HUDEP-2 (cell line): ENCODE data around the gene RAD52.

Experiments used
- DNase-seq, 76 experiments: peaks; one replicate each; lab custom pipeline; 2025; ENCODE audit not compliant: unreplicated experiment in 76 of 76; lab: John Stamatoyannopoulos, UW

Gene RAD52

DNA sequence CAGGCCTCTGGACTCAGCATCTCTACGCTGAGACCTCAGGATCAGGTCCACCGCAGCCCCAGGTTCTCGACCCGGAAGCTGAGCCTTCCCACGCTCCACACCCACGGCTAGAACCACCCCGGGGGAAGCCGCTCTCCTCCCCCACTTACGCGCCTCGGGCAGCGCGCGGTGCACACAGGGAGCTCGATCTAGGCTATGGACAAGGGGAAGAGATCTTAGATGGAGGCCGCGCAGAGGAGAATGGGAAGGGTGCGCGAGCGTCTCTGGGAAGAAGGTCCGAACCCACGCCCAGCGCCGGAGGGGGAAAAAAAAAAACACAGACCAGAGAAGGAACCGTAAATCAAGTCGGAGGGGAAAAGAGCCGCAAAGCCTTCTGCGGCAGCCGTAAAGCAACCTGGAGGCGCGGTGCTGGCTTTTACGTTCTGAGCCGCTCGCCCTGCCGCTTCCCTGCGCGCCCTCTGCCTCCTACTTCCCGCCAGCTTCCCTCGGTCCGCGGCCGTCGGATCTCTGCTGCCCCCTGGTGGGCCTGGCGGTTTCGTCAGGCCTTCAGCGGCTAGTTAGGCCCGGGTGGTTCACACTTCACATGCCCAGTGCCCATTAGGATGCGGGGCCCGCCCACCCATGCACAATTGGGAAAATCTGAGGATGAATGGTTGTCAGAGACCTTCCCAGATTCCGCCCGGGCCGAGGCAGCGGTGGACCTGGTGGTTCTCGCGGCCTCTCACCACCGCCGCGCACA, at the start of gene RAD52:
Gene RAD52, minus strand, starts transcription at position 242 of the 739 bp plus-strand sequence. CDS start 16,636 bp downstream, outside the sequence.
- DNase-seq: peak; percentile 66 to 99 (median 94)

DNA sequence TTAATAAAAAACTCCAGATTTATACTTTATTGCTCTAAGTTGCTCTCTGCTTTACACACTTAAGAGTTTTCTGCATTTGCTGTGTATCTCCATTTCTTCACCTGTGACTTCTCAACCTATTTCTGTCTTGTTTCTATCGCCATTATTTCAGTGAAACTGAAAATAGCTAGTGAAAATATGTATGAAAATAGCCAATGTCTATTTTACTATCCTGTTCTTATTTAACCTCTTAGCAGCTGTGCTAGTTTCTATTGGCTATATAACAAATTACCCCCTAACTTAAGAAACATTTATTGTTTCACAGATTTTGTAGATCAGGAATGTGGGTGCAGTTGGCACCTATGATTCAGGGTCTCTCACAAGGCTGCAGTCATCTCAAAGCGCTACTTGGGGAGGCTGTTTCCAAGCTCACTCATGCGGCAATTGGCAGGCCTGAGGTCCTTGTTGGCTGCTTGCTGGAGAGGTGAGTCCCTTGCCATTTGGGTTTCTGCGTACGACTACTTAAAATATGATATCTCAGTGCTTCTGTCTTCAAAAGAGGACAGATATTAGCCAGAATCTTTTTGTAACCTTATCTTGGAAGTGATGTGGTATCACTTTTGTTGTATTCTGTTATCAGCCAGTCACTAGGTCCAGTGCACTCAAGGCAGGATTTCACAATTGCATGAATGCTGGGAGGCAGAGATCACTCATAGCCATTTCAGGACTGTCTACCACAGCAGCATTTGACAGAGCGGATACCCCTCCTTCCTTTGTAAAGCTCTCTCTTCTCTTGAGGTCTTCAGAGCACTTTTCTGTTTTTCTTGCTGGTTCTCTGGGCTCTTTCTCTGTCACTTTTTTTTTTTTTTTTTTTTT, 48.8 kb upstream of the RAD52 start:
- no peak for DNase-seq

DNA sequence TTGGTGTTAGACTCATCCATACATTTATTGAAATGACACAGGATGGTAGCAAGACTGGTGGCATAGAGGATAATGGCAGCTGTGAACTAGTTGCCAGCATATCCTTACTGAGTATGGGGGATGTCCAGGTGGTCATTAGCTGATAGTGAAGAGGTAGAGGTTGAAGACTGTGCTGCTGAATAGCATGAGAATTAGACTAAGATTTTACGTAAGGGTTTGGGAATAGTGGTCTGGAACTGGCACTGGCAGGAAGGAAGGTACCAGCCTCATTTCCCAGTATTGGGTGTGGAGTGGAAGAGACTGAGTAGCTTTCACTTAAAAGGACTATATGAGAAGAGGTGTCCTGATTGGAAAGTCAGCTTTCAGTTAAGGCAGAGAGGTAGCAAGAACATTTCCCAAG, 48.0 kb upstream of the RAD52 start:
- DNase-seq: no peak

DNA sequence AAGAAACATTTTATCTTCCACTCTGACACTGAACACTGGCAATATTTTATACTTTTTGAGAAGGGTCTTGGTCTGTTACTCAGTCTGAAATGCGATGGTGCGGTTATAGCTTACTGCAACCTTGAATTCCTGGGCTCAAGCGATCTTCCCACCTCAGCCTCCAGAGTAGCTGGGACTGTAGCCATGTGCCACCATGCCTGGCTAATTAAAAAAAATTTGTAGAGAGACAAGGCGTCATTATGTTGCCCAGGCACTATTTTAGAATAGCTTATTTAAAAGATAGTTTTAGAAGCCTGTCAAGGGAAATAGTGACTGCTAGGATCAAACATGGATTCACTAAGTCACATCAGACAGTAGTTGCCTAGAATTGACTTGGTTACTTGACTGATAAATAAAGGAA, 47.4 kb upstream of the RAD52 start:
- DNase-seq: no peak

DNA sequence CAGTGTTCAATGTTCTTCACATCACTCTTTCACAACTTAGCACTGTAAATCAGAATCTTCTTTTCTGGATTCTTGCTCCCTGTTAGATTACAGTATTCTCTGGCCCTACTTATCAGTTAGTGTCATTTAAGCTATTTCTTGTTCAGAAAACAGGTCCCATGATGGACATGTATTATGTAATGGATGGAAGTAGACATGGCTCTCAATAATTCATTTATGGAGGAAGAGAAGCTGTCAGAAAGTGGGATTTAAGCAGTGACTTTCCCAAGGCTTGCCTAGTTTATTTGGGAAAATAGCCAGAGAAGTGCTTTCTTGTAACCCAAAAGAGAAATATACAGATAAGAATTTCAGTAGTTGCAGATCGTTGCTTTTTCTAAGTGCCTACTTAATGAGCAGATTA, 43.2 kb upstream of the RAD52 start:
- no peak for DNase-seq

DNA sequence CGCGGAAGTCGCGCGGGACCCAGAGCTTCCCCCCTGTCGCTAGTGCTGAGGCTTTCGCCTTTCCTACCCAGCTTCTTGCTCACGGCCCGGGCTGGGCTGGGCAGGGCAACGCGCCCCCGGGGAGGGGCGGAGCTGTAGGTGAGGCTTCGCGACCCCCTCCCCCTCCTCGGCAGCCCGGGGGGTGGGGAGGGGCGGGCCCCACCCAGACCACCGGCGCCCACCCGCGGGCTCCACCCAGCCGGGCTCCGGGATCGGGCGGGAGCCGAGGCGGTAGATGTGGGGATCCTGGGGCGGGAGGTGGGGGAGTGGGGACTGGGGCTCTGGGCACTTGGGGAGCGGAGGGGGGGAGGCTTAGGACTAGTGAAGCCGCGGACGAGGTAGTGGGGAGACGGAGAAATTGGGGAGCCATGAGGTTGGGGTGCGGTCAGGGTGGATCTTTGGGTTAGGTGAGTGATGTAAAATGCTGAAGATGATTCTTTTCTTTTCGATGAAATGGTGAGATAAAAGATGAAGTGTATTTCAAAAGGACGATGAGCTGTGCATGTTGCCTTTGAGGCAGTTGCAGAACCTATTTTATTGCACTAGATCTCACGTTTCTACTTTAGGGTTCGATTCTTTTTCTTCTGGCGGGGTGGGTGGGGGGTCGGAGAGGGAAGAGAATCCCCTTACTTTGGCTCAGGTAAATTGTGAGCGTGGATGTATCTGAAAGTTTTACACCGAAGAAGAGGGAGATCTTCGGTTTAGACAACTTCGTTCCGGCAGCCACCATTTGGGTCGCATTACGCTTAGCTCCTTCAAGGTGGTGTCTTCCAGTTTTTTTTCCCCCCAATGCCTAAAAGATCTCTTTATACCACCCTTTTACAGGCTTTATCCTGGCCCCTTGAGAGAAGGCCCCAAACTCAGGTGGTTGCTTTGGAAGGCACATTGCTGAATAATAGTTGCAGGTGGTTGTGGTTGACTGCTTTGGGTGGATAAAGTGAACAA, 42.1 kb upstream of the RAD52 start:
- DNase-seq: peak in 2 of 76 experiments; percentile 33 to 38

DNA sequence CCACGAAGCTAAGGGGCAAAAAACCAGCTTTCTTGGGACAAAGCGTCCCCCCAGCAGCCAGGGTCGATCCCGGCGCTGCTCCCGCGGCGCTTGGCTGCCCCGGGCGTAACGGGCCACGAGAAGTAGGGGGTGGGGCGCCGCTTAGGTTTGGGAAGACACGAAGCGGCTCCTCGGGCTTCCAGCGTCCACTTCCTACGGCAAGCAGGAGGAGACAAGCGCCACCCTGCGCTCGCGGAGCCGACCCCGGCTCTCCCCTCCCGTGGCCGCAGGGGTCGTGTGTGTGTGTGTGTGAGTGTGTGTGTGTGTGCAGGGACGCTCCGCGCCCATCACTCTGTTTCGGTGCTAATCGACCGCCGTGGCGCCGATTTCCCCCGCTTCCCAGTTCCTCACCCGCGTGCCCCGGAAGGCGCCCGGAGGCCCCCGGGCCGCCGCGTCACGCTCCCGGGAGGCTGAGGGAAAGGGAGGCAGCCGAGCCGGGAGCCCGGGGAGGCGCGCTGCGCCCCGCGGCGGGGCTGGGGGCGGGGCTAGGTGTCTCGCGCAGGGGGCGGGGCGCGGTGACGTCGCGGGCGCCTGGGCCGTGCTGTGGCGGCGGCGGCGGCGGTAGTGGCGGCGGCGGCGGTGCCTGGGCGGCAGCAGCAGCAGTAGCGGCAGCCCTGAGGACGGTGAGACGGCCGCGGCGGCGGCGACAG, 41.3 kb upstream of the RAD52 start, which contains the start of gene ERC1:
Gene ERC1, plus strand, starts transcription at position 563 of the 689 bp plus-strand sequence. CDS start 36,681 bp downstream, outside the sequence.
- peak in 74 of 76 experiments; percentile 27 to 85 (median 66) for DNase-seq

DNA sequence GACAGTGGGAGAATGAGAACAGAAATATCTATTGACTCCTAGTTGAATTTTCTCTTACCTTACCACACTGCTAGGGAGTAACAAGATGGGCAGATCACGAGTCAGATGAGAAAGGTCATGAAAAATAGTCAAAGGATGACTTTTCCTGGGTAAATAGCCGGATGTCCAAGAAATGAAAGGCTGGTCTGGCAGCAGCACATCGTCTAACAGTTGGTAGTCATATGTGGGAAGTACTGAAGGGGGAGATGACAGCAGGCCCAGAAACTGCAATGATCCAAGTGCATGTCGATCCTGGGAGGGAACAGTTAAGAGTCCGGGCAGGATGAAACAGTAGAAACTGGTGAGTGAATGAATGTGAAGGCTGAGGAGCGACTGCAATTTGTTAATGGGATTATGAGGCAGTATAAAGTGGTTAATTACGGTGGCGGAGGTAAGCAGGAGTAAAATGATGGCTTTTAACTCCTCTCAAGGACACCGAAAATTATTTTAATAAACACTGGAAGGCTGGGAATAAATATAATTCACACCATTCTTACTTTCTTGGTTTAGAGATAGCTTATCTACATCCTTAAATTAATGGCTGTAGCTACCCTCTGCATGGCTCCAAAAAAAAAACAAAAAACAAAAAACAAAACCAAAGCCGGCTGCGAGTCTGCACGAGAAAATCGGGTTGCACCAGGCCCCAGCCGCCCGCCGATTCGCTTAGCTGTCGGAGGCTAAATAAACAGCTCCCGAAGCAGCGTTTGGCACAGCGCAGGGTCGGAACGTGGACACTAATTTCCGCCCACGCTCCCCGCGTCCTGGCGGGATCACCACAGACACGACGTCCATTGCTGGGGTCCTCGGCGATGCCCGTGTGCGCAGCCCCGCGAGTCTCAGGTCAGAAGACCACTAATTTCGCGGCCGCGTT, 40.5 kb upstream of the RAD52 start:
- peak in 48 of 76 experiments; percentile 6 to 67 (median 45) for DNase-seq

DNA sequence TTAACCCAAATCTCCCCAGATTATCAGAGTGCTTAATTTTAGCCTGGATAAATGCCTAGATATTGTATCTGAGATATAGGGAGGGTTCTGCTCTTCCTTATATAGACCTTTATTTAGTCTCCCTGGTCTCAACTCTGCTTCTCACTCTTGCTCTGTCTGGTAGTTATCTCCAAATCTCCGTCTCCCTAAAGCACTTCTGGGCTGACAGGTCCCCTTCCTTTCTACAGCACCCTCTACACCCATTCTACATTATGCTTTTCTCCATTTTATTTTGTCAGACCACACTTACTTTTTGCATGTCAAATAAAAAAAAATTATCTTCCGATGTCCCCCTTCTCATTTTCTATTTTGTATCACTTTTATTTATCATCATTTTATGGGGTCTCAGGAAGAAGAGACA, 39.6 kb upstream of the RAD52 start:
- DNase-seq: no peak

DNA sequence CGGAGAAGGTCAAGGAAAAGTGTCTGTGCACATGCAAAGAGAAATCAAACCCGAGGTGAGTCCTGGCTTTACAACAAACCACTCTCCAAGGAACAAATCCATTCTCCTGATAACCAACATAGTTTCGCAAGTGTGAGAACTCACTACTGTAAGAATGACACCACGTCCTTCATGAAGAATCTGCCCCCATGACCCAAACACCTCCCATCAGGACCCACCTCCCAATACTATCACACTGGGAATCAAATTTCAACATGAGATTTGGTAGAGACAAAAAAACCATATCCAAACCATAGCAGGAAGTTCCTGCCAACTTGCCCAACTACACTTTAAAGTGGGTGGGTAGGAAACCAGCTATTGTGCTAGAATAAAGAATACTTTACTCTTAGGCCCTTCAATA, 39.2 kb upstream of the RAD52 start:
- no peak for DNase-seq

DNA sequence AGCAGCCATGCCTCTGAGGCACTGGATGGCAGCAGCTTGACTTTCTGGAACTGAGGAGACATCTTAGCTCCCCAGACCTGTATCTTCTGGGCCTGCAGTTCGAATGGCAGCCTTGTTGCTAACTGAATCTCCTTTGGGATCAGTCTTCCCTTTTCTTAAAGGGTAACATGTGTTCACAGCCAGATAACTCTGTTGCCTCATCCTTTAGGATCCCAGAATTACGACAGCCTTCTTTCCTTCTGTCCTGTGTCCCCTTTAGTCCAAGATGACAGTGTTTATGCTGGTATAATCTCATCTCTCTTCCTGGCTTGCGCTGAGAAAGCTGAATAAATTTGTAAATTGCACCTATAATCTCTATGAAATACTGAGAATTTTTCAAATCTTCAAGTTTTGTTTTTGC, 32.5 kb upstream of the RAD52 start:
- no peak for DNase-seq

DNA sequence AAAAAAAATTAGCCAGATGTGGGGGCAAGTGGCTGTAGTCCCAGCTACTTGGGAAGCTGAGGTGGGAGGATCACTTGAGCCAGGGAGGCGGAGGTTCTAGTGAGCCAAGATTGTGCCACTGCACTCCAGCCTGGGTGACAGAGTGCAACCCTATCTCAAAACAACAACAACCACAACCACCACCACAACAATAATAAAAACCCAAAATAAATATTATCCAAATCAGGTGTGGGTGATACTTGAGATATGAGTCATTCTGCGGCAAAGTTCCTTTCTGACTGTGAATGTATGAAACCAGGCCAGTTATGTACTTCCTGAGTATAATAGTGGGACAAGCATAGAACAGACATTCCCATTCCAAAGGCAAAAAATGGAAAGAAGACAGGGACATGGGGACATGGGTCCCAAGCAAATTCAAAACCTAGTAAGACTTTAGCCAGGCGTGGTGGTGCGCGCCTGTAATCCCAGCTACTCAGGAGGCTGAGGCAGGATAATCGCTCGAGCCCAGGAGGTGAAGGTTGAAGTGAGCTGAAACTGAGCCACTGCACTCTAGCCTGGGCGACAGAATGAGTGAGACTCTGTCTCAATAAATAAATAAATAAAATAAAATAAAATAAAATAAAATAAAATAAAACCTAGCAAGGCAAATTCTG, 31.8 kb upstream of the RAD52 start:
- no peak for DNase-seq

DNA sequence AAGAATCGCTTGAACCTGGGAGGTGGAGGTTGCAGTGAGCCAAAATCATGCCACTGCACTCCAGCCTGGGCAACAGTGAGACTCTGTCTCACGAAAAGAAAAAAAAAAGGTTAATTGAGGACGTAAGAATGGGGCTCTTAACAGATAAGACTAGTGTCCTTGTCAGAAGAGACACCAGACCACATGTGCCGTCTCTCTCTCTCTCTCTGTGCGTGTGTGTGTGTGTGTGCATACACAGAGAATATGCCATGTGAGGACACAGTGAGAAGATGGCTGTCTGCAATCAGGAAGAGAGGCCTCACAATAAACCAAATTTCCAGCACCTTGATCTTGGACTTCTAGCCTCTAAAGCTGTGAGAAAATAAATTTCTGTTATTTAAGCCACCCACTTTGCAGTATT, 29.9 kb upstream of the RAD52 start:
- peak in 38 of 76 experiments; percentile 6 to 56 (median 34) for DNase-seq

DNA sequence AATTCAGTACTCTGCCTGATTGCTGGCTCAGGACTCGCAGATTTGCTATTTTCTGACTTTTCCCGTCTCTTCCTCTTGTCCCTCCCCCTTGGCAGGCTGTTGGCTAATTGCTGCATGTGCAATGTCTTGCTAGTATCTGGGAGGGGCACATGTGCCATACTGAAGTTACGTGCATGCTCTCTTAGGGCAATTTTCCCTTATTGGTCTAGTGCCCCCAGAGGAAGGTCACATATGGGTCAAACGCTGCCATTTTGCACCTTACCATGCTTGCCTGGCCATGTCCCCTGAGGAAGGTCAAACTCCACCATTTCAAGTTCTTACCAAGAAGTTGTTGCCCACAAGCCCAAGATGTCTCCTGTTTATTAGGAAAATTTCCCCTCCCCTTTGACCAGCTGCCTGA, 27.7 kb upstream of the RAD52 start:
- no peak for DNase-seq

DNA sequence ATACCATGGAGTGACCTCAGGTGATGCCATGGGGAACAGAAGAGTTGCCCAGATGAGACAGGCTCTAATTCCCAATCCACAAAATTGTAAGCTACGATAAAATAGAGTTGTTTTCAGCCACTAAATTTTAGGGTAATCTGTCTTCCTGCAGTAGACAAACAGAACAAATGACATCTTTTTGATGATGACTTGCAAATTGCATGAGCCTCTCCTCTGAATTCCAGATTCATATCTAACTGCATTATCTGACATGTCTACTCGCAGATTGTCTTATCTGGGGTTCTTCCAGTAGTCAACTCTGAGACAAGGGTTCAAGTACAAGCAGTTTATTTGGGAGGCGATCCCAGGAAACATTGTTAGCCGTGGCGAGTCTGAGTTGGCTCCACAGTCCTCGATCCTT, 27.1 kb upstream of the RAD52 start:
- DNase-seq: no peak

DNA sequence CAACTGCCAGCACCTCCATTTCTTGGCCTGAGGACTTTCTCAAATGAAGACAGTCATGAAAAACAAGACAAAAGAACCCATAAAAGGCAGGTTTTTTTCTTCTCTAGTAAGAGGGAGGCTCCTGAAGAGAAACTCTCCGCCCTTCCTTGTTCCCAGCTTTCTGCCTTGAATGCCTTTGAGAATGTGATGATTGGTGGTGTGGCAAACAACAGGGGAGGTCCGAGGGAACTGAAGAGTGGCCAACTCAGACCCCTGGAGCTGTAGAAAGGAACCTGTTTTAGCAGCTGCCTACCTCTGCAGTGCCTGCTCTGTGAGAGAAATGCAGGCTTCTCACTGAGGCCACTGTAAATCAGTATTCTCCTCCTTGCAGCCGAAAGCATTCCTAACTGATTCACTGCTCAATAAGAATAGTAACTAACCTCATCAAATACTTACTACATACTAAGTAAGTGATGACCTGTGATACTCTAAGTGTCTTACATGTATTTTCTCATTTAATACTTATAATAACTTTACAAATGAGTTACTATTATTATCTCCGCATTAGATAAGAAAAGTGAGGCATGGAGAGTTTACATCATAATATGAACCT, 24.9 kb upstream of the RAD52 start:
- no peak for DNase-seq

DNA sequence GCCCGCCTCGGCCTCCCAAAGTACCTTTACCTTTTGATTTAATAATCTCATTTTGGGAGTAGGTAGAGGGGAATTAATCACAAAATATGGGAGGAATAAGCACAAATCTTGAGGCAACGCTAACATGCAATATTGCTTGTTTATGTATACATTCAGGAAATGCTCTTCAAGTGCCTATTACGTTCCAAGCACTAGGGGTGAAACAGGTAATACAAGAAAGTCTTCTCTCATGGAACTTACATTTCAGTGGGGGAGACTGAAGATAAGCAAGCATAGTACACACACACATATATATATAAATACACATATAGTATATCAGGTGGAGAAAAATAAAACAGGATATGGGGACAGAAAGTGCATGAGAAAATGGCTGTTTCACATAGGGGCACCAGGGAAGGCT, 22.5 kb upstream of the RAD52 start:
- DNase-seq: no peak

DNA sequence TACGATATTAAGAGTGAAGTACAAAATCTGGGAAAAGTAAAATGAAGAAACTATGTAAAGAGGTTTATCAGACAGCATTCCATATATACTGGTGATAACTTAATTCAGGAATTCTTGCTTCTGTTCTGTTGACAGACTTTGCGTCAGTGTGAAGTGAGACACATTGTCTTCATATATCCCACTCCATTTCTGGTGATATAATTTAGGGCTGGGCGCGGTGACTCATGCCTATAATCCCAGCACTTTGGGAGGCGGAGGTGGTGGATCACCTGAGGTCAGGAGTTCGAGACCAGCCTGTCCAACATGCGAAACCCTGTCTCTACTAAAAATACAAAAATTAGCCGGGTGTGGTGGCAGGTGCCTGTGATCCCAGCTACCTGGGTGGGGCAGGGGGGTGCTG, 20.3 kb upstream of the RAD52 start:
- DNase-seq: no peak
